ENCODE measurements around the gene STPG1.

The STPG1 gene

DNA sequence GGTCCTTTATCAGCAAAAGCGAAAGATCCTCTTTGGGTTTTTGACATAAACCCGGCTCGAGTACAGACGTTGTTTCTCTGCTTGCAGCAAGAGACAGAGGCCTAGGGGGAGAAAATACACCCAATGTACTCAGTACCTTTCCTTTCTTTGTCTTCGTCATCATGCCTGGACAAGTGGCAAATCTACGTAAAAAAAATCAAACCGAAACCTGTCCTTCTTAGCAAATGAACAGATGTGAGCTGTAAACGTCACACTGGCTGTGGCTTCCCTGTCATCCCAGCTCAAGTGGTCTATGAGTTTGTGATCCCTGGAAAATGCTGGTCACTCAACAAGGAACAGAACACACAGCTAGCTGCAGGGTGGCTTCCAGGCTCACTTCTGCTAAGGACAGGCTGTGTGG lies 39.9 kb downstream of the STPG1 start:
- no peak for DNase-seq (ENCODE audit: low read depth in 2 of 2)
- TF ChIP-seq, protein P1, sequence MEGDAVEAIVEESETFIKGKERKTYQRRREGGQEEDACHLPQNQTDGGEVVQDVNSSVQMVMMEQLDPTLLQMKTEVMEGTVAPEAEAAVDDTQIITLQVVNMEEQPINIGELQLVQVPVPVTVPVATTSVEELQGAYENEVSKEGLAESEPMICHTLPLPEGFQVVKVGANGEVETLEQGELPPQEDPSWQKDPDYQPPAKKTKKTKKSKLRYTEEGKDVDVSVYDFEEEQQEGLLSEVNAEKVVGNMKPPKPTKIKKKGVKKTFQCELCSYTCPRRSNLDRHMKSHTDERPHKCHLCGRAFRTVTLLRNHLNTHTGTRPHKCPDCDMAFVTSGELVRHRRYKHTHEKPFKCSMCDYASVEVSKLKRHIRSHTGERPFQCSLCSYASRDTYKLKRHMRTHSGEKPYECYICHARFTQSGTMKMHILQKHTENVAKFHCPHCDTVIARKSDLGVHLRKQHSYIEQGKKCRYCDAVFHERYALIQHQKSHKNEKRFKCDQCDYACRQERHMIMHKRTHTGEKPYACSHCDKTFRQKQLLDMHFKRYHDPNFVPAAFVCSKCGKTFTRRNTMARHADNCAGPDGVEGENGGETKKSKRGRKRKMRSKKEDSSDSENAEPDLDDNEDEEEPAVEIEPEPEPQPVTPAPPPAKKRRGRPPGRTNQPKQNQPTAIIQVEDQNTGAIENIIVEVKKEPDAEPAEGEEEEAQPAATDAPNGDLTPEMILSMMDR (IDR thresholded peaks at IDR 0.05; ENCODE audit: low read depth, low read length) = no peak
- H3K4me3 ChIP-seq (replicated peaks in 1 of 2; ENCODE audit: low read depth in 2 of 2, low read length in 2 of 2) = no peak overlapping the region

DNA sequence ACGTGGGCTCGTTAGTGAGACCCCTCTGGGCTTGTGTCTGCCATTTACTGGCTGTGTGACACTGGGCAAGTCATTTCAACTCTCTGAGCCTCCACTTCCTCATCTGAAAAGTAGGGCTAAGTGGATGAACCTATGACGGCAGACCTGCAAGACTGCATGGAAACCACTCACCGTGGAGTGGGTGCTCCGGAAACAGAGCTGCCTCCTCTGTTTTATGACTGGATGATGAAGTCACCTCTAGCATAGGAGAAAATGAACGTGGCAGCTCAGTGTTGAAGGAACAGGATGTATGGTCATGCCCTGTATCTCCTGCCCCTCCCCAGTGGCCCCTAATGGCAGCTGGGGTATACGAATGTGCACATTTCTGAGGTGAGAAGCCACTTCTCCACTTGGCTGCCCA lies 40.5 kb downstream of the STPG1 start:
- TF ChIP-seq, protein P1 (IDR thresholded peaks at IDR 0.05; ENCODE audit: low read depth, low read length) = no peak
- DNase-seq (ENCODE audit: low read depth in 2 of 2) = no peak

DNA sequence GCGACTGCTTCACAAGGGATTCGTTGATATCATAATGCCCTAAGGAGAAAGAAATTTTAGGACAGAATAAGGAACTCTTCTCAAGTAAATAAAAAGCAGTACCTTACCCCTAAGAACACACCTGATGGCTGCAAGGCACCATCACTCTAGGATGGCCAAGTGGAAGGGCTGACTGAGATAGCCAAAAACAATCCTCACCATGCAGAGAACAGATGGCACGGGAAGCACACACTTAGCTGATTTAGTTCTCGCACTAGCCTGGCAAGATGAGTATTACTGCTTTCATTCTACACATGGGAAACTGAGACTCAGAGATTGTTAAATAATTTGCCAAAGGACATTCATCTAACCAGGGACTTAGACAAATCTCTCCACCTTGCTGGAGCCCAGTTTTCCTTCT lies 43.8 kb downstream of the STPG1 start:
- H3K4me3 ChIP-seq (replicated peaks in 1 of 2; ENCODE audit: low read depth in 2 of 2, low read length in 2 of 2) = no peak overlapping the region
- TF ChIP-seq, protein P1 (IDR thresholded peaks at IDR 0.05; ENCODE audit: low read depth, low read length) = no peak
- DNase-seq (ENCODE audit: low read depth in 2 of 2) = no peak

More for the DNA sequence above, 40.5 kb downstream of the STPG1 start:
- no peak overlapping the region for H3K4me3 ChIP-seq (replicated peaks in 1 of 2; ENCODE audit: low read depth in 2 of 2, low read length in 2 of 2)

DNA sequence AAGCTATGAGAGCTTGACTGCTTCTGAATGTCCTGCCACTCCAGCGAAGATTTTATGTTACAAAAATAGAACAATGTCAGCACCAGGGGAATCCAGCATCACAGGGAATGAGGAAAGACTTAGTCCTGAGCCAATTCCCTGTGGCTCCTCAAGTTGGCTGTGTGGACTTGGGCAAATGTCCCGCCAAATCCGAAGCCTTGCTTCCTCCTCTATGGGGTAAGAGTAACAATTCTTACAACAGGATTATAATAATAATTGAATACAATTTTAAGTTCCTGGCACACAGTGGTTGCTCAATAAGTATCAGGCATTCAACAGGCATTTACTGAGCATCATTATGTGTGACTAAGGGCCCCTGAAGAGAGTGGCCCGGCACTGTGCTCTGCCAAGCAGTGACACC lies 44.4 kb downstream of the STPG1 start:
- DNase-seq (ENCODE audit: low read depth in 2 of 2) = peak in 1 of 2 donors; percentile 44
- TF ChIP-seq, protein P1 (IDR thresholded peaks at IDR 0.05; ENCODE audit: low read depth, low read length) = no peak
- no peak overlapping the region for H3K4me3 ChIP-seq (replicated peaks in 1 of 2; ENCODE audit: low read depth in 2 of 2, low read length in 2 of 2)

DNA sequence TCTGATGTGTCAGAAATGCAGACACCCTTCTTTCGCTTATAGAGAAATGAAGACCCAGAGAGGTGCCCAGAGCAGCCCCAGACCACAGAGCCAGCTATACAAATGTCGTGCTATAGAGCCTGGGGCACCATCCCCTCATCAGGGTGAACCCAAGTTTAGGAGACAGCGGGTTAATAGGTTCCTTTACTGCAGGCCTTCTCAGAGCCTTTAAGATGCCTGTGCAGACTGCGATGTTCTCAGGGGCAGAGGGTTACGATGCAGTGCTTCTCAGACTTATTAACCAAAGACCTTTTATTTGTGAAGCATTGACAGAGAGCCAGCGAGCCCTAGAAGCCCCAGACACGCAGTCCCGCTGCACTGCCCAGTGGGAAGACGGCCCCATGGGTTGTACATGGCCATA lies 46.9 kb downstream of the STPG1 start:
- TF ChIP-seq, protein P1 (IDR thresholded peaks at IDR 0.05; ENCODE audit: low read depth, low read length) = no peak
- H3K4me3 ChIP-seq (replicated peaks in 1 of 2; ENCODE audit: low read depth in 2 of 2, low read length in 2 of 2) = no peak overlapping the region
- no peak for DNase-seq (ENCODE audit: low read depth in 2 of 2)

DNA sequence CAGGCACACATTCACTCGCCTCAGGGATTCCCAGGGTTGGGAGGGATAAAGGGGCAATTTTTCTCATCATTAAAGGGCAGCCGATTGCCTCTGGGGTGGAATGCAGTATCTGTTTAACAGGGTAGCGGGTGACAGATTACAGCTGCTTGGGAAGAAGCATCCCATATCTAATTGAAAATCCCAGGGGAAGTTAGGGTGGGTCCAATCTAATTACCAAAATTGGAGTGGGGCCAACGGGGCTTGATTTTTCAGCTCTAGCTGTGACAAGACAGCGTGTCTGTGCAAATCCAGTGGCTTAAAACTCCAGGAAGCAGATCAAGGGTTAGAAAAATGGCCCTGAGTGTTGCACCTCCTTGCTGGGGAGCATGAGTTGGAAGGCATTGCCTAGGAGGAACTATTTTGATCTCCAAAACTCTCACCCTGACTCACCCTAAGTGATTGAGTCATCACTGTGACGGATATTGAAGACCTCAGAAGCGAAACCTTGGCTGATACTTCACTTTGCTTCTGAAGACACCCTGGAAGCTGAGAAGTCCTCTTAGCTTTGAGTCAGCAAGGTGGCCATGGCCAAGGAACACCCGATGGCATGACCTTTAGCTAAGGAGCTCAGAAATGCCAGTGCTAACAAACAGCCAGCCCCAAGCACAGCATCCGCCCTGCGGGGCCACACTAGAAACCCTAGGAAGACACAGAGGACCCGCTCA lies 48.5 kb downstream of the STPG1 start:
- H3K4me3 ChIP-seq (replicated peaks in 1 of 2; ENCODE audit: low read depth in 2 of 2, low read length in 2 of 2) = no peak overlapping the region
- peak; percentile 76 to 95 for DNase-seq (ENCODE audit: low read depth in 2 of 2)
- TF ChIP-seq, protein P1 (IDR thresholded peaks at IDR 0.05; ENCODE audit: low read depth, low read length) = no peak

DNA sequence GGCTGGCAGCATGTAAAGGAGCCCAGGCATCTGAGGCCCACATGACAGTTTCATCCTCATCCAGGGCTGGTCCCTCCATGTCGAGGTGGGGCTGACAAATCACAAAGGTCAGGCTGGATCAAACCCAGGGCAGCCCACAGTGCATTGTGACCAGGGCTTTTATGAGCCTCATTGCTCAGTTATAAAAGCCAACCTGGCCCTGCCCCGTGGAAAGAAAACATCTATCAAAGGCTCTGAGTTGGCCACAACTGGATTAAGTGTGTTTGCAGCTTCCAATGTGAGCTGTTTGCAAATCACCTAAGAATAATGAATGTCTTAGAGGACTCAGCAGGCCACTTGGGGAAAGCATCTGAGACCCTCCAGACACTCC lies 49.0 kb downstream of the STPG1 start:
- peak in 1 of 2 donors; percentile 18 for DNase-seq (ENCODE audit: low read depth in 2 of 2)
- TF ChIP-seq, protein P1 (IDR thresholded peaks at IDR 0.05; ENCODE audit: low read depth, low read length) = no peak
- H3K4me3 ChIP-seq (replicated peaks in 1 of 2; ENCODE audit: low read depth in 2 of 2, low read length in 2 of 2) = no peak overlapping the region

Data from cardiac fibroblast (primary cell).